Common myeloid progenitor, CD34-positive (primary cell): Measurements from ENCODE around the gene CREB5.

Experiments used
- CTCF ChIA-PET: fragments of 350-600 bp; sonication (Branson Sonifier 250); formaldehyde crosslinking; loops from one replicate; lab custom pipeline; 2021; ENCODE audit warnings: antibody characterized with exemption; lab: Charles Lee
- POLR2A ChIA-PET: fragments of 350-600 bp; sonication (Branson Sonifier 250); formaldehyde crosslinking; loops from one replicate; lab custom pipeline; 2021; ENCODE audit warnings: antibody characterized with exemption; lab: Charles Lee
- DNase-seq, 3 donors: peaks; one replicate each; pipeline versions ENCODE4 v3.0.0 to v3.0.0-alpha.2; 2013
- H3K27ac ChIP-seq, 2 experiments: 1 replicate in 1 of 2; 2 replicates in 1 of 2; pipeline ENCODE4 v1.7.0; 2013; ENCODE audit warnings: inconsistent platforms in 2 of 2, low read length in 2 of 2, mild to moderate bottlenecking in 2 of 2, low read depth in 1 of 2, moderate library complexity in 1 of 2; ENCODE audit not compliant: severe bottlenecking in 2 of 2, insufficient read depth in 1 of 2, poor library complexity in 1 of 2
- H3K27me3 ChIP-seq, 5 experiments: replicated peaks in 2 of 5; 1 replicate in 3 of 5; 2 replicates in 2 of 5; pipeline versions ENCODE4 v1.6.1 to v1.7.0; 2013; ENCODE audit warnings: low read length in 4 of 5, mild to moderate bottlenecking in 2 of 5, moderate library complexity in 2 of 5, inconsistent platforms in 1 of 5; ENCODE audit not compliant: insufficient read depth in 5 of 5, control insufficient read depth in 4 of 5
- H3K36me3 ChIP-seq, 4 experiments: 1 replicate in 2 of 4; 2 replicates in 2 of 4; pipeline versions ENCODE4 v1.6.1 to v1.7.0; 2013; ENCODE audit warnings: low read length in 3 of 4, control low read depth in 1 of 4, mild to moderate bottlenecking in 1 of 4; ENCODE audit not compliant: control insufficient read depth in 4 of 4, insufficient read depth in 4 of 4
- H3K4me1 ChIP-seq, 4 experiments: 1 replicate in 3 of 4; 2 replicates in 1 of 4; pipeline versions ENCODE4 v1.6.1 to v1.7.1; 2013; ENCODE audit warnings: low read length in 3 of 4, mild to moderate bottlenecking in 3 of 4, control low read depth in 1 of 4, inconsistent platforms in 1 of 4, moderate library complexity in 1 of 4; ENCODE audit not compliant: control insufficient read depth in 4 of 4, insufficient read depth in 4 of 4; ENCODE audit errors: control extremely low read depth in 1 of 4
- H3K4me3 ChIP-seq, 7 experiments: 1 replicate in 4 of 7; 2 replicates in 3 of 7; pipeline versions ENCODE4 v1.5.1 to v1.7.0; 2013; ENCODE audit warnings: mild to moderate bottlenecking in 7 of 7, low read length in 6 of 7, moderate library complexity in 6 of 7, inconsistent platforms in 2 of 7, low read depth in 2 of 7, control low read depth in 1 of 7; ENCODE audit not compliant: insufficient read depth in 4 of 7, control insufficient read depth in 1 of 7; ENCODE audit errors: extremely low read depth in 1 of 7
- H3K9me3 ChIP-seq, 5 experiments: 1 replicate in 4 of 5; 2 replicates in 1 of 5; pipeline versions ENCODE4 v1.6.1 to v1.7.1; 2013; ENCODE audit warnings: low read length in 4 of 5, mild to moderate bottlenecking in 2 of 5, inconsistent platforms in 1 of 5, low read depth in 1 of 5, moderate library complexity in 1 of 5; ENCODE audit not compliant: control insufficient read depth in 4 of 5, insufficient read depth in 2 of 5; ENCODE audit errors: control extremely low read depth in 1 of 5
- WGBS: methylation state at CpG from one replicate; pipeline ENCODE4 v1.1.5; 2013; ENCODE audit not compliant: insufficient coverage; 5-methylcytosine and 5-hydroxymethylcytosine counted together

CREB5 gene

GRCh38 chr7:28758186-28758585, 345.9 kb downstream of the CREB5 start:
- H3K27ac ChIP-seq: no peak overlapping the region
- CTCF ChIA-PET: no interaction called here
- POLR2A ChIA-PET: no interaction called here
- H3K4me1 ChIP-seq: no peaks in the 10 kb centered on the region
- no peaks in the 10 kb centered on the region for H3K36me3 ChIP-seq
- H3K9me3 ChIP-seq: no peaks in the 10 kb centered on the region
- no peak for DNase-seq
- peaks cover 0 to 5% (median 0%) of the 10 kb centered on the region in 5 experiments for H3K27me3 ChIP-seq
- WGBS: 100% methylated on average over 5 of the region's 5 CpGs
- no peak overlapping the region for H3K4me3 ChIP-seq

GRCh38 chr7:28759475-28759971, 347.2 kb downstream of the CREB5 start:
- WGBS: 97% methylated on average over 4 of the region's 5 CpGs
- no peak overlapping the region for H3K27ac ChIP-seq
- no peak for DNase-seq
- no peaks in the 10 kb centered on the region for H3K9me3 ChIP-seq
- H3K27me3 ChIP-seq: peaks cover 0 to 5% (median 0%) of the 10 kb centered on the region in 5 experiments
- POLR2A ChIA-PET: interaction anchor here (0.6 kb wide), 1 partner anchor 1818 kb away, joined by 4 read pairs; no protein-coding TSS in a partner anchor
- H3K36me3 ChIP-seq: no peaks in the 10 kb centered on the region
- no peak overlapping the region for H3K4me3 ChIP-seq
- no peaks in the 10 kb centered on the region for H3K4me1 ChIP-seq
- CTCF ChIA-PET: interaction anchor here (0.5 kb wide), 1 partner anchor 190 kb away, joined by 3 read pairs; no protein-coding TSS in a partner anchor

- ChIA-PET POLR2A (no interaction called here), CTCF (no interaction called here)
- Histone ChIP-seq H3K27ac (no peak overlapping the region), H3K4me3 (no peak overlapping the region), H3K4me1 (no peaks in the 10 kb centered on the region), H3K9me3 (no peaks in the 10 kb centered on the region), H3K36me3 (no peaks in the 10 kb centered on the region), H3K27me3 (peaks cover 0 to 5% (median 0%) of the 10 kb centered on the region in 5 experiments)
- DNase-seq: no peak
- 100% methylated on average over 2 of the region's 2 CpGs for WGBS
These were observed 349.2 kb downstream of the CREB5 start for GRCh38 chr7:28761505-28761904.

GRCh38 chr7:28762651-28763050, 350.3 kb downstream of the CREB5 start:
- DNase-seq: no peak
- H3K27me3 ChIP-seq: peaks cover 0 to 5% (median 0%) of the 10 kb centered on the region in 5 experiments
- CTCF ChIA-PET: no interaction called here
- no peak overlapping the region for H3K4me3 ChIP-seq
- POLR2A ChIA-PET: no interaction called here
- no peaks in the 10 kb centered on the region for H3K36me3 ChIP-seq
- H3K9me3 ChIP-seq: no peaks in the 10 kb centered on the region
- H3K27ac ChIP-seq: no peak overlapping the region
- H3K4me1 ChIP-seq: no peaks in the 10 kb centered on the region
- WGBS: no CpG with 5 or more reads among the region's 1 CpG

GRCh38 chr7:28766359-28766758, 354.0 kb downstream of the CREB5 start:
- no peak overlapping the region for H3K4me3 ChIP-seq
- no peak overlapping the region for H3K27ac ChIP-seq
- ChIA-PET POLR2A (no interaction called here), CTCF (no interaction called here)
- 100% methylated on average over 3 of the region's 4 CpGs for WGBS
- DNase-seq: no peak
- no peaks in the 10 kb centered on the region for H3K27me3 ChIP-seq
- no peaks in the 10 kb centered on the region for H3K4me1 ChIP-seq
- H3K36me3 ChIP-seq: no peaks in the 10 kb centered on the region
- H3K9me3 ChIP-seq: no peaks in the 10 kb centered on the region

GRCh38 chr7:28767356-28767755, 355.0 kb downstream of the CREB5 start:
- DNase-seq: no peak
- 90% methylated on average over 2 of the region's 3 CpGs for WGBS
- ChIA-PET CTCF (no interaction called here), POLR2A (no interaction called here)
- no peak overlapping the region for H3K27ac ChIP-seq
- H3K4me3 ChIP-seq: no peak overlapping the region
- H3K4me1 ChIP-seq: no peaks in the 10 kb centered on the region
- H3K27me3 ChIP-seq: no peaks in the 10 kb centered on the region
- H3K36me3 ChIP-seq: no peaks in the 10 kb centered on the region
- no peaks in the 10 kb centered on the region for H3K9me3 ChIP-seq

GRCh38 chr7:28768577-28769147, 356.3 kb downstream of the CREB5 start:
- H3K9me3 ChIP-seq: no peaks in the 10 kb centered on the region
- H3K4me1 ChIP-seq: no peaks in the 10 kb centered on the region
- no peaks in the 10 kb centered on the region for H3K27me3 ChIP-seq
- no peak overlapping the region for H3K27ac ChIP-seq
- H3K36me3 ChIP-seq: no peaks in the 10 kb centered on the region
- no peak for DNase-seq
- no peak overlapping the region for H3K4me3 ChIP-seq
- ChIA-PET CTCF (no interaction called here), POLR2A (no interaction called here)
- no CpG with 5 or more reads among the region's 1 CpG for WGBS
